GM19463 (cell line): ENCODE measurements around the gene CCZ1.
"Not testable (repeated sequence)": the region's sequence is repeated elsewhere in the genome, so short reads cannot be mapped to it uniquely, and the experiment has no call there.

Experiments used
- ATAC-seq: cut with Tn5 transposase; IDR thresholded peaks from one replicate; pipeline ENCODE4 v1.9.1; 2021; ENCODE audit warnings: mild to moderate bottlenecking, moderate library complexity; ENCODE audit not compliant: unreplicated experiment

CCZ1 gene

GRCh38 chr7:5904726-5905125 lies 6.2 kb downstream of the CCZ1 start:
- not testable (repeated sequence) for ATAC-seq

GRCh38 chr7:5908835-5909234 lies 10.3 kb downstream of the CCZ1 start:
- not testable (repeated sequence) for ATAC-seq

- ATAC-seq, result not testable (repeated sequence)
Observed at GRCh38 chr7:5916529-5916928, 18.0 kb downstream of the CCZ1 start.

DNA sequence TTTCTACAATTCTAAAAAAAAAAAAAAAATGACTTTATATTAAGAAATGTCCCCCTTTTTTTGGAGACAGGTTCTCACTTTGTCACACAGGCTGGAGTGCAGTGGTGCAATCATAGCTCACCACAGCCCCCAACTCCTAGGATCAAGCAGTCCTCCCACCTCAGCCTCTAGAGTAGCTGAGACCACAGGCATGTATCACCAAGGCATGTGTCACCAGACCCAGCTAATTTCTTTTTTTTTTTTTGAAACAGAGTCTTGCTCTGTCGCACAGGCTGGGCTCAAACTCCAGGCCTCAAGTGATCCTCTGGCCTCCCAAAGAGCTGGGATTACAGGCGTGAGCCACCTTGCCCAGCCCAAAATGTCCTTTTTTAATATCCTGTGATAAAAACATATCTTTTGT lies 25.6 kb downstream of the CCZ1 start:
- ATAC-seq, result not testable (repeated sequence)

GRCh38 chr7:5924630-5925029 lies 26.1 kb downstream of the CCZ1 start:
- ATAC-seq, result not testable (repeated sequence)

GRCh38 chr7:5926263-5926870 lies 27.8 kb downstream of the CCZ1 start:
- ATAC-seq, result not testable (repeated sequence)

- ATAC-seq, result not testable (repeated sequence)
Observed at GRCh38 chr7:5930290-5930689, 31.8 kb downstream of the CCZ1 start.

- ATAC-seq, result not testable (repeated sequence)
Observed at GRCh38 chr7:5931250-5931649, 32.7 kb downstream of the CCZ1 start.

DNA sequence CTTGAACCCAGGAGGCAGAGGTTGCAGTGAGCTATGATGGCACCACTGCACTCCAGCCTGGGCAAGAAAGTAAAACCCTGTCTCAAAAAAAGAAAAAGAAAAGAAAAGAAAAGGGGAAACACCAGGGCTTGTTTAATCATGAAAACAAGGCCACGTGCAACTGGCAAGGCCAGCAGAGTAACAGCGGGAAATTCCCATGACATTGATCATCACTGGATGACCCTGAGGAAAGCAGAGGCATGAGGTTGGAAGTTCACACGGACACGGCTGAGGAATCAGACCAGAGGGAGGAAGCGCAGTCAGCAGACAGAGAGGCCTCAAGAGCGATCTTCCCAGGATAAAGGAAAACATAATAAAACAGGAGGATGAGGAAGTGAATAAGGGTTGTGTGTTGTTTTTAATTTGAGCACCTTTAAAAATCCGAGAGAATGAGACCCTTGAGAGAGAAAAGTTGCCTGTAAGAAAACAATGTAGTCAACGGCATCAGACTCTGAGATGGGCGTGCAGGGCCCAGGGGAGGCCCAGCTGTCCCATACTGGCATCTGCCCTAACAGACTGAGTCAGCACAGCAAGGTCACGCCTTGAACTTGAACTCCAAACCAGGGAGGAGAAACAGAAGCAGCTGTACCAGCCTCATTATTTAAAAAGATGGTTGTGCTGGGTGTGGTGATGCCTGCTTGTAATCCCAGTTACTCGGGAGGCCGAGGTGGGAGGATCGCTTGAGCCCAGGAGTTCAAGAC lies 33.5 kb downstream of the CCZ1 start:
- ATAC-seq, result not testable (repeated sequence)

DNA sequence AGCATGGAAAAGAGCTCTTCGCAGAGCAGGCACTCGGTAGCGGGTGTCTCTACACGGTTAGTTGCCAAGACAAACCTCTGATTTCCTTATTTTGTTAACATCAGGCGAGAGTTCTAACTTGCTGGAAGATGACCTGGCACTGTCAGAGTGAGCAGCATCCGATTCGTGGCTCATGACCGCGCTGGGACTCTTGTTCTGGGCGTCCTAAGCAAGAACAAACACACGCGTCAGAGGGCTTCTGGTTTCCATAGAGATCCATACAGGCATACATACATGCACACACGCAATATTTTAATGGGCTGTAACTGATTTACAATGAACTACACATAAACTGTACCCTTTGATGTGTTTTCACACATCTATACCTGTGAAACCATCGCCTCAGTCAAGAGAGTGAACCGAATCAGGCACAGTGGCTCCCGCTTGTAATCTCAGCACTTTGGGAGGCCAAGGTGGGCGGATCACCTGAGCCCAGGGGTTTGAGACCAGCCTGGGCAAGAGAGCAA lies 36.5 kb downstream of the CCZ1 start:
- not testable (repeated sequence) for ATAC-seq

GRCh38 chr7:5963205-5963604 lies 64.7 kb downstream of the CCZ1 start:
- ATAC-seq, result not testable (repeated sequence)

DNA sequence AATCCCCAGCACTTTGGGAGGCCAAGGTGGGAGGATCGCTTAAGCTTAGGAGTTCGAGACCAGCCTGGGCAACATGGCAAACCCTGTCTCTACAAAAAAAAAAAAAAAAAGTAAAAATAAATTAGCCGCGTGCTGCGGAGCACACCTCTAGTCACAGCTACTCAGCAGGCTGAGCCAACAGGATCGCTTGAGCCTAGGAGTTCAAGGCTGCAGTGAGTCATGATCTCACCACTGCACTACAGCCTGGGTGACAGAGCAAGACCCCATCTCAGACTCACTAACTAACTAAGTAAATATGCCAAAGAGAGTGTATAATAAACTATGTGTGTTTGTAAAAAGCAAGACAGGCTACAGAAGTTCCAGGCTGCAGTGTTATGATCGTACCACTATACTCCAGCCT lies 65.3 kb downstream of the CCZ1 start:
- ATAC-seq, result not testable (repeated sequence)

GRCh38 chr7:5970347-5970911 lies 71.9 kb downstream of the CCZ1 start, which contains the start of gene RSPH10B:
RSPH10B (minus strand) TSS chr7:5970689; CDS start chr7:5967116, 3,573 bp downstream.
- not testable (repeated sequence) for ATAC-seq

DNA sequence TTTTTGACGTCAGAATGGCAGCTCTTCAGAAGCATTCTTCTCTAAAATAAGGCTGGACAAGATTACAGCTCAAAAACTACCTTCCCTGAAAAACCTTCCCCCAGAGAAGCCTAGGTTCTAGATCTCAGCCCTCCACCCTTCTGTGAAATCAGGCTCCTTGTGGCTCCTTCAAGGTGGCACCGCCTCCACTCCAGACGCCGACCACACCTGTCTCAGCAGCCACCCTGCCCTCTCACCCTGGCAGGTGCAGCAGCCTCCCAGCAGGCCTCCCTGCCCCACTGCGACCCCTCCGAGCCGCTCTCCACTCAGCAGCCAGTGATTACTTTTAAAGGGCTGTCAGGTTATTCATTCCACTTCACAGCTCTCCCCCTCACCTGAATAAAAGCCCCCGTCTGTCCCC lies 75.0 kb downstream of the CCZ1 start:
- ATAC-seq, result not testable (repeated sequence)
